HG02610 (cell line): ENCODE measurements around the gene CUBN.
A peak's percentile ranks its signal among the peaks of the same experiment; 100 is the strongest.

Source experiments
- ATAC-seq: cut with Tn5 transposase; IDR thresholded peaks from one replicate; pipeline ENCODE4 v1.9.1; 2021; ENCODE audit warnings: mild to moderate bottlenecking, moderate library complexity; ENCODE audit not compliant: unreplicated experiment

The CUBN gene

GRCh38 chr10:16887565-16887964 is 242.0 kb downstream of the CUBN start:
- no peak for ATAC-seq

GRCh38 chr10:16886031-16886430 is 243.6 kb downstream of the CUBN start:
- no peak for ATAC-seq

- ATAC-seq: no peak
These were observed 245.1 kb downstream of the CUBN start for GRCh38 chr10:16884497-16884896.

GRCh38 chr10:16883084-16883483 is 246.5 kb downstream of the CUBN start:
- no peak for ATAC-seq

- no peak for ATAC-seq
These were observed 259.3 kb downstream of the CUBN start for GRCh38 chr10:16870331-16870730.

GRCh38 chr10:16867990-16868389 is 261.6 kb downstream of the CUBN start:
- ATAC-seq: no peak

- ATAC-seq: no peak
These were observed 262.1 kb downstream of the CUBN start for GRCh38 chr10:16867556-16867955.

GRCh38 chr10:16866541-16867275 is 262.9 kb downstream of the CUBN start:
- ATAC-seq: no peak

- no peak for ATAC-seq
These were observed 263.8 kb downstream of the CUBN start for GRCh38 chr10:16865766-16866165.

- no peak for ATAC-seq
These were observed 265.8 kb downstream of the CUBN start for GRCh38 chr10:16863766-16864165.

GRCh38 chr10:16857419-16857818 is 272.2 kb downstream of the CUBN start:
- no peak for ATAC-seq

GRCh38 chr10:16856567-16856966 is 273.0 kb downstream of the CUBN start:
- no peak for ATAC-seq

- ATAC-seq: no peak
These were observed 273.5 kb downstream of the CUBN start for GRCh38 chr10:16856092-16856491.

- ATAC-seq: no peak
These were observed 275.0 kb downstream of the CUBN start for GRCh38 chr10:16854623-16855022.

GRCh38 chr10:16853809-16854208 is 275.8 kb downstream of the CUBN start:
- no peak for ATAC-seq

GRCh38 chr10:16853201-16853600 is 276.4 kb downstream of the CUBN start:
- no peak for ATAC-seq

- no peak for ATAC-seq
These were observed 277.0 kb downstream of the CUBN start for GRCh38 chr10:16852624-16853023.

- ATAC-seq: no peak
These were observed 281.0 kb downstream of the CUBN start for GRCh38 chr10:16848562-16849154.

- no peak for ATAC-seq
These were observed 282.0 kb downstream of the CUBN start for GRCh38 chr10:16847644-16848043.

GRCh38 chr10:16845248-16845647 is 284.4 kb downstream of the CUBN start:
- no peak for ATAC-seq

- ATAC-seq: peak; percentile 44
These were observed 286.2 kb downstream of the CUBN start for GRCh38 chr10:16843252-16843870.

- no peak for ATAC-seq
These were observed 294.4 kb downstream of the CUBN start for GRCh38 chr10:16835228-16835627.
